GM12872 (cell line): ENCODE results near the gene LGALS12.

ENCODE experiments used
- CTCF ChIP-seq: IDR thresholded peaks from 3 replicates; pipeline ENCODE4 v1.5.1; 2011; ENCODE audit warnings: low read depth, mild to moderate bottlenecking, low read length, moderate library complexity; ENCODE audit not compliant: insufficient read depth

Gene LGALS12

GRCh38 chr11:63504054-63504453 is 1.8 kb upstream of the LGALS12 start:
- no peak for TF ChIP-seq CTCF

- no peak for TF ChIP-seq CTCF
These were observed 824 bp upstream of the LGALS12 start for GRCh38 chr11:63504933-63505586.

GRCh38 chr11:63506876-63507275 is 992 bp downstream of the LGALS12 start:
- TF ChIP-seq CTCF: no peak

GRCh38 chr11:63507511-63507910 is 1.6 kb downstream of the LGALS12 start:
- no peak for TF ChIP-seq CTCF

GRCh38 chr11:63508009-63508408 is 2.1 kb downstream of the LGALS12 start:
- peak; percentile 55 for TF ChIP-seq CTCF

- no peak for TF ChIP-seq CTCF
These were observed 2.9 kb downstream of the LGALS12 start for GRCh38 chr11:63508745-63509144.

GRCh38 chr11:63510360-63511047 is 4.6 kb downstream of the LGALS12 start:
- no peak for TF ChIP-seq CTCF
